Epithelial cell of esophagus (primary cell): ENCODE results near the gene KAZN.

Source experiments
- DNase-seq: peaks from one replicate; pipeline ENCODE4 v3.0.0; 2010; ENCODE audit warnings: low read depth
- H3K4me3 ChIP-seq: 2 replicates; pipeline ENCODE4 v1.5.1; 2011; ENCODE audit warnings: mild to moderate bottlenecking, low read length, control low read depth
- TF ChIP-seq, protein P1 (sequence below): IDR thresholded peaks from 2 replicates; pipeline ENCODE4 v1.5.1; 2011; ENCODE audit warnings: low read depth, mild to moderate bottlenecking, low read length, control low read depth, inconsistent platforms; ENCODE audit not compliant: insufficient read depth; ENCODE audit errors: missing control alignments

The KAZN gene

DNA sequence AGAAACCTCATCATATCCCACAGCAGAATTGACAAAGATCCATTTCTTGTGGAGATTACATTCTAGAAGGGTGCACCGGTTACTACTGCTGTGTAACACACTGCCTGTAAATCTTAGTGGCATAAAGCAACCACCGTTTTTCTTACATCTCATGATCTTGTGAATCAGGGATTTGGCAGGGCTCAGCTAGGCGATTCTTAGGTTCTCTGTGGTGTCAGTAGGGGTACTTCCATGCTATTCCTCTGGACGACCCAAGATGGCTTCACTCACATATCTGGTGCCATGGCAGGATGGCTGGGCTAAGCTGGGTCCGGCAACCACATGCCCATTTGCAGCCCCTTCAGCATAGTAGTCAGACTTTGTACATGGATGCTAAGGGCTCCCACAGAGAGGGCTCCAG, 375.3 kb downstream of the KAZN start:
- H3K4me3 ChIP-seq = no peak overlapping the region
- TF ChIP-seq, protein P1, sequence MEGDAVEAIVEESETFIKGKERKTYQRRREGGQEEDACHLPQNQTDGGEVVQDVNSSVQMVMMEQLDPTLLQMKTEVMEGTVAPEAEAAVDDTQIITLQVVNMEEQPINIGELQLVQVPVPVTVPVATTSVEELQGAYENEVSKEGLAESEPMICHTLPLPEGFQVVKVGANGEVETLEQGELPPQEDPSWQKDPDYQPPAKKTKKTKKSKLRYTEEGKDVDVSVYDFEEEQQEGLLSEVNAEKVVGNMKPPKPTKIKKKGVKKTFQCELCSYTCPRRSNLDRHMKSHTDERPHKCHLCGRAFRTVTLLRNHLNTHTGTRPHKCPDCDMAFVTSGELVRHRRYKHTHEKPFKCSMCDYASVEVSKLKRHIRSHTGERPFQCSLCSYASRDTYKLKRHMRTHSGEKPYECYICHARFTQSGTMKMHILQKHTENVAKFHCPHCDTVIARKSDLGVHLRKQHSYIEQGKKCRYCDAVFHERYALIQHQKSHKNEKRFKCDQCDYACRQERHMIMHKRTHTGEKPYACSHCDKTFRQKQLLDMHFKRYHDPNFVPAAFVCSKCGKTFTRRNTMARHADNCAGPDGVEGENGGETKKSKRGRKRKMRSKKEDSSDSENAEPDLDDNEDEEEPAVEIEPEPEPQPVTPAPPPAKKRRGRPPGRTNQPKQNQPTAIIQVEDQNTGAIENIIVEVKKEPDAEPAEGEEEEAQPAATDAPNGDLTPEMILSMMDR = no peak
- DNase-seq = no peak

DNA sequence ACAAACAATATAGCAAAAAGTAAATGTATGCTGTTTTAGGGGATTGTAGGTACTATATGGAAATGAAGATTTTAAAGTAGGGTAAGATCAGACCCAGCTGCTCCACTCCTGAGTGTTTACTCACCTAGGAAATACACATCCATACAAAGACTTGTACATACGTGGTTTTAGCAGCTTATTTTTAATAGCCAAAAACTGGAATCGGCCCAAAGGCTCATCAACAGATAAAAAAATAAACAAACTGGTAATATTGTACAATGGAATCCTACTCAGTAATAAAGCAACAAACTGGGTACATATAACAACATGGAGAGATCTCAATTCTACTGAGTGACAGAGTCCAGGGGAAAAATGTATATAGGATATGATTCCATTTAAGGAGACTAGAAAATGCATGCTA, 375.9 kb downstream of the KAZN start:
- TF ChIP-seq, protein P1 = no peak
- H3K4me3 ChIP-seq = no peak overlapping the region
- no peak for DNase-seq

DNA sequence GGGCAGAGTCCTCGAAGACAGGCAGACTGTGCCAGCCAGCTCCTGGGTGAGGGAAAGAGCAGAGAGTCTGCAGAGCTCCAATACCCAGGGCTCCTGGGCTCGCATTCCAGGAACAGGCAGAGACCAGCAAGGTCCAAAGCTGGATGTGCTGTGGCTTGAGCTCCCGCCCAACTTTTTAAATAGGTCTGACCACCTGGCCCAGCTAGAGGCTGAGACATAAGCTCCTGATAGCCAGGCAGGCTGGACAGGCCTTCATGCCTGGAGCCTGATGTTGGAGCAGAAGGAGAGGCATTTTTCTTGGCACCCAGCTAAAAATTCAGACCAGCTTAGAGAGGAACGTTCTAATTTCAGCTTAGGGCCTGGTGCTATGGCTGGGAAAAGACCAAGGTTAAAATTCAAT, 376.6 kb downstream of the KAZN start:
- peak; percentile 33 for DNase-seq
- TF ChIP-seq, protein P1 = no peak

DNA sequence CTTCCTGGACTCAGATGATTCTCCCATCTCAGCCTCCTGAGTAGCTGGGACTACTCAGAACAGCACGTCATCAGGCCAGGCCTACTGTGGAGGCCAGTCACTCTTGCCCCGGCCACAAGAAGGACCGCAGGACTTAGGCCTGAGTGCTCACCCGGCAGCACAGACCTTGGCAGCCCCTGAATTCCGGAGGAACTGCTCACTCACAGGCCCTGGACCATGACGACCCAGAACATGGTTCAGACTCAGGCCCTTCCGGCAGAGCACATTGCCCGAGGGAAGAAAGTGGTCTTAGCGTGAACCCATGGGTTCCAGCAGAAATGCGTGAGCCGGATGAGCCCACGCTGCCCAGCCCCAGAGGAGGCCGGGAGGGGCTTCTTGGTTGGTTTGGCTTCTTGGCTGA, 377.8 kb downstream of the KAZN start:
- TF ChIP-seq, protein P1 = no peak
- no peak for DNase-seq
- no peak overlapping the region for H3K4me3 ChIP-seq

More for the DNA sequence above, 376.6 kb downstream of the KAZN start:
- no peak overlapping the region for H3K4me3 ChIP-seq

DNA sequence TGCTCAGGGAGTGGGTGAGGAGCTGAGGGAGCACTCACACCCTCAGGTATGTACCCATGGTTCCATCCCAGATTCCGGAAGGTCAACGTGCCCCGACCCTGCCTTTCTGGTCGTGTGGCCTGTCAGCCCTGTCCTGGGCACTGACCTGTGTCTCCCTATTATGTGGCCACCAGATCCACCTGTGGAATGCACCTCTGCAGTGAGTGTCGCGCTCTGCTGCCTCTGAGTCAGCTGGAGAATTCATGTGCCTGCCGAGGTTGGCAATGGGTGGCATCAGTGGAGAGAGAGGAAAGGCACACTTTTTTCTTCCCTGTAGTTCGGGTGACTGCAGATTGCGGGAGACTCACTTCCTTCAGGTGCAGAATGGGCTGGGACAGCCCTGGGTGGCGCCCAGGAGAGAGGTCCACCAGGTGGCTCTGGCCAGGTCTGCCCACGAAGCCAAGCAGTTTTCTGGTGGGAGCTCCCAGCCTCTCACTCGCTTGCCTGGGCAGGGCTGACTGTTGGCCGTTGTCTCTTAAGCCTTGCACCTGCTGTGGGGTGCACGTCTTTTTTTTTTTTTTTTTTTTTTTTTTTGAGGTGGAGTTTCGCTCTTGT, 378.9 kb downstream of the KAZN start:
- H3K4me3 ChIP-seq = no peak overlapping the region
- TF ChIP-seq, protein P1 = no peak
- peak; percentile 45 for DNase-seq

DNA sequence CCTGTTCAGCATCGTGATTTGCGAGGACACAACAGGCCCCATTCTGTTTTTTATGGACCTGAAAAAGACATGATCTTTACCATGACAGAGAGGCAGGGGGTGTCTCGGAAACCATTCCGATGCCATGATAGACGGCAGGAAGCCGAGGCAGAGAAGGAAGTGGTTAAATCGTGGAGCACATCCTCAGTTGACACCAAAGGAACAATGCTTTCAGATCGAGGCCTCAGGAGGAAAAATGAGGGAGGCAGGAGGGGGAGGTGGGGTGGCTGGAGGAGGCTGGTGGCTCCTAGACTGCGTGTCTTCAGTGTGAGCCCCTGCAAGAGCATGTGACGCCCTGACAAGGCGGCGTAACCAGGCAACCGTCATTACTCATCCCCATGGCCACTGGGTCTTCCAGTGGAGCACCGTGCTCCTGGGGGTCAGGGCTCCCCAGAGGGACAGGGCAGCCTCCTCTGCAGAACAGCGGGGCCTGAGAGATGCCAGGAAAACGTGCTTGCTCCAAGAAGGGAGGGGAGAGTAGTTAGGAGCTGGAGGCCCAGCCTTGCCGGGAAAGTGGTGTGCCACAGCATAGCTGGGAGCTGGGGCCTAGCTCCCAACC, 382.2 kb downstream of the KAZN start:
- TF ChIP-seq, protein P1 = no peak
- no peak overlapping the region for H3K4me3 ChIP-seq
- DNase-seq = no peak

DNA sequence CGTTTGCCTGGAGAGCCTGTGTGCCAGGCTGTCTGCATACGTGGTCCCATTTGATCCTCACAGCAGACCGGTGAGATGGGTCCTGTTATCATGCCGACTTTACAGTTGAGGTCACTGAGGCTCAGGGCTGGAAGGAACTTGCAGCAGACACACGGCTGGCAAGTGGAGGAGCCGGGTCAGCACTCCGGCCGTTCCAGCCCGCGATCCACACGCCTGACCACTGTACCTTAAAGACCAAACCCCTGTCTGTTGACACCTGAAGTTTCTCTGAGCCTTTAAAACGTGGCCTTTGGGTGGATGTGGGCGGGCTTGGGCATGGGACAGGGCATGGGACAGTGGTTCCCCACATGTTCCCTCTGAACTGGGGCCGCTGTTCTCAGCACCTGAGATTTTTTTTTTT, 383.5 kb downstream of the KAZN start:
- TF ChIP-seq, protein P1 = no peak
- no peak for DNase-seq
- H3K4me3 ChIP-seq = no peak overlapping the region
